OCI-LY3 (cell line): ENCODE results near the gene HSPA12A.

ENCODE experiments used
- H2AFZ ChIP-seq: fragments of 200-600, 300-600 bp; shearing (Covaris generic); 2 replicates; pipeline ENCODE4 v1.6.0; 2014; ENCODE audit warnings: antibody characterized with exemption, low read depth, low read length
- H3K27ac ChIP-seq: fragments of 200-600, 300-600 bp; sonication (generic); 2 replicates; pipeline ENCODE4 v1.5.1; 2014; ENCODE audit warnings: mild to moderate bottlenecking, low read length, moderate library complexity, mixed read lengths
- H3K27me3 ChIP-seq: fragments of 200-600, 300-600 bp; sonication (generic); 2 replicates; pipeline ENCODE4 v1.6.1; 2014; ENCODE audit warnings: low read depth, low read length, mixed read lengths
- H3K36me3 ChIP-seq: fragments of 200-600, 300-600 bp; sonication (generic); replicated peaks from 2 replicates; pipeline ENCODE3; 2014; ENCODE audit warnings: low read depth, low read length, mixed read lengths
- H3K4me1 ChIP-seq: fragments of 300-600, 200-600 bp; sonication (generic); 2 replicates; pipeline ENCODE4 v1.6.1; 2014; ENCODE audit warnings: low read length, mixed read lengths
- H3K4me2 ChIP-seq: fragments of 200-600, 300-600 bp; sonication (generic); 2 replicates; pipeline ENCODE4 v1.6.1; 2014; ENCODE audit warnings: low read length, mixed read lengths
- H3K4me3 ChIP-seq: fragments of 300-600, 200-600 bp; sonication (generic); 2 replicates; pipeline ENCODE4 v1.5.1; 2014; ENCODE audit warnings: antibody characterized with exemption, mild to moderate bottlenecking, low read length, moderate library complexity
- H3K79me2 ChIP-seq: fragments of 300-600, 200-600 bp; shearing (Covaris generic); 2 replicates; pipeline ENCODE4 v1.6.1; 2014; ENCODE audit warnings: mild to moderate bottlenecking, low read length, mixed read lengths
- H3K9ac ChIP-seq: fragments of 300-600, 200-600 bp; shearing (Covaris generic); 2 replicates; pipeline ENCODE4 v1.6.0; 2014; ENCODE audit warnings: mild to moderate bottlenecking, low read length, moderate library complexity
- H3K9me3 ChIP-seq: fragments of 200-600, 300-600 bp; shearing (Covaris generic); 2 replicates; pipeline ENCODE4 v1.6.1; 2014; ENCODE audit warnings: low read length, mixed read lengths; ENCODE audit not compliant: insufficient read depth
- H4K20me1 ChIP-seq: fragments of 200-600, 300-600 bp; sonication (generic); 2 replicates; pipeline ENCODE4 v1.6.1; 2016; ENCODE audit warnings: low read length, mixed read lengths; ENCODE audit not compliant: insufficient read depth
- EZH2phosphoT487 ChIP-seq: fragments of 200-600 bp; shearing (Covaris generic); IDR thresholded peaks from 2 replicates; pipeline ENCODE4 v1.6.1; 2018; ENCODE audit warnings: antibody characterized with exemption, mixed run types, low read depth
- TF ChIP-seq, protein P1 (sequence below): fragments of 200-600, 300-600 bp; sonication (generic); IDR thresholded peaks from 2 replicates; pipeline ENCODE4 v1.5.1; 2014; ENCODE audit warnings: antibody characterized with exemption, low read length, low read depth

The HSPA12A gene

DNA sequence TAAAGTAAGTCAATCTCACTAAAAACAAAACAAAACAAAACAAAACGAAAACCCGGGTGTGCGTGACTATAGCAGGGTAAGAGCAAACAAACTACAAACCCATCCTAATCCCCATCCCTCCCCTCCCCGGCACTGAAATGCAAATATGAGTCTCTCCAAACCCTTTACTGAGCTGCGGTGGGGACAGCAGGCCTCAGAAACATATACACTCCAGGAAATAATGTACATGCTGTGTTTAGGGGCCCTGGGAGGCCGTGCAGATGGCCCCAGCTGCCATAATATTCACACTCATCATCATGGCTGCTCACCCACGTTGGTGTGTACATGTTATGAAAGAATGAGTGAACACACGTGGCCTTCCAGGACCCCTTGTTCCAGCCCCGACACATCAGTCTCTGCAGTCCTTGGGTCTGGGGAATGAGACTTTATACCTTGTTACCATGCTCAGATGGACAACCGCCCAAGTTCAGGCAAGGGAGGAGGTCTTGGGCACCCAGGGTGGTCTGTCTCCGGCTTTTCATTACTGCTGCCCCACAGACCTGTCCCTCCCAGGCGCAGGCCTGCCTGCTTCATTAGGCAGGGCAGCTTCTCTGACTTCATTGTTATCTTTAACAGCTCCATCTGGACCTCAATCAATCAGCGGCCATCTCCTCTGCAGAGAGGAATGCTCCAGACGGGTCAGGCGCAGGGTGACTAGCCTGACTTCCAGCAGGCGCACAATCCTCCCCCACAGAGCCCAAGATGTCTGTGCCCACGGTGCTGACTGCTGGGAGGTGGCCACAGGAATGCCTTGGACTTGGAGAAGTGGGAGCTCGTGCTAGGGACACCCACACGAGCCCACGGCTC lies 20.6 kb downstream of the HSPA12A start:
- Histone ChIP-seq H3K36me3 (no peaks in the 10 kb centered on the region), H3K9me3 (no peaks in the 10 kb centered on the region), H3K27ac (no peak overlapping the region), H4K20me1 (no peaks in the 10 kb centered on the region), H2AFZ (no peak overlapping the region), H3K4me2 (no peak overlapping the region), H3K4me1 (no peaks in the 10 kb centered on the region), H3K79me2 (no peaks in the 10 kb centered on the region), H3K4me3 (no peak overlapping the region), H3K27me3 (peaks cover 10% of the 10 kb centered on the region; the same call in 1 of the 2 replicates), H3K9ac (no peak overlapping the region)
- no peak for TF ChIP-seq EZH2phosphoT487
- TF ChIP-seq, protein P1, sequence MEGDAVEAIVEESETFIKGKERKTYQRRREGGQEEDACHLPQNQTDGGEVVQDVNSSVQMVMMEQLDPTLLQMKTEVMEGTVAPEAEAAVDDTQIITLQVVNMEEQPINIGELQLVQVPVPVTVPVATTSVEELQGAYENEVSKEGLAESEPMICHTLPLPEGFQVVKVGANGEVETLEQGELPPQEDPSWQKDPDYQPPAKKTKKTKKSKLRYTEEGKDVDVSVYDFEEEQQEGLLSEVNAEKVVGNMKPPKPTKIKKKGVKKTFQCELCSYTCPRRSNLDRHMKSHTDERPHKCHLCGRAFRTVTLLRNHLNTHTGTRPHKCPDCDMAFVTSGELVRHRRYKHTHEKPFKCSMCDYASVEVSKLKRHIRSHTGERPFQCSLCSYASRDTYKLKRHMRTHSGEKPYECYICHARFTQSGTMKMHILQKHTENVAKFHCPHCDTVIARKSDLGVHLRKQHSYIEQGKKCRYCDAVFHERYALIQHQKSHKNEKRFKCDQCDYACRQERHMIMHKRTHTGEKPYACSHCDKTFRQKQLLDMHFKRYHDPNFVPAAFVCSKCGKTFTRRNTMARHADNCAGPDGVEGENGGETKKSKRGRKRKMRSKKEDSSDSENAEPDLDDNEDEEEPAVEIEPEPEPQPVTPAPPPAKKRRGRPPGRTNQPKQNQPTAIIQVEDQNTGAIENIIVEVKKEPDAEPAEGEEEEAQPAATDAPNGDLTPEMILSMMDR, result no peak

- Histone ChIP-seq H2AFZ (no peak overlapping the region), H4K20me1 (no peaks in the 10 kb centered on the region), H3K4me2 (no peak overlapping the region), H3K9me3 (no peaks in the 10 kb centered on the region), H3K9ac (no peak overlapping the region), H3K27me3 (peaks cover 10% of the 10 kb centered on the region; the same call in 1 of the 2 replicates), H3K4me3 (no peak overlapping the region), H3K36me3 (no peaks in the 10 kb centered on the region), H3K27ac (no peak overlapping the region), H3K4me1 (no peaks in the 10 kb centered on the region), H3K79me2 (no peaks in the 10 kb centered on the region)
- TF ChIP-seq EZH2phosphoT487, result no peak
- TF ChIP-seq, protein P1, result no peak
These were observed 21.5 kb downstream of the HSPA12A start for GRCh38 chr10:116720668-116721546.

GRCh38 chr10:116720241-116720643 lies 22.1 kb downstream of the HSPA12A start:
- Histone ChIP-seq H3K4me3 (no peak overlapping the region), H3K4me1 (no peaks in the 10 kb centered on the region), H4K20me1 (no peaks in the 10 kb centered on the region), H3K27me3 (peaks cover 10% of the 10 kb centered on the region; the same call in 1 of the 2 replicates), H3K4me2 (no peak overlapping the region), H3K9me3 (no peaks in the 10 kb centered on the region), H3K36me3 (no peaks in the 10 kb centered on the region), H2AFZ (no peak overlapping the region), H3K27ac (no peak overlapping the region), H3K9ac (no peak overlapping the region), H3K79me2 (no peaks in the 10 kb centered on the region)
- TF ChIP-seq, protein P1, result no peak
- TF ChIP-seq EZH2phosphoT487, result no peak

DNA sequence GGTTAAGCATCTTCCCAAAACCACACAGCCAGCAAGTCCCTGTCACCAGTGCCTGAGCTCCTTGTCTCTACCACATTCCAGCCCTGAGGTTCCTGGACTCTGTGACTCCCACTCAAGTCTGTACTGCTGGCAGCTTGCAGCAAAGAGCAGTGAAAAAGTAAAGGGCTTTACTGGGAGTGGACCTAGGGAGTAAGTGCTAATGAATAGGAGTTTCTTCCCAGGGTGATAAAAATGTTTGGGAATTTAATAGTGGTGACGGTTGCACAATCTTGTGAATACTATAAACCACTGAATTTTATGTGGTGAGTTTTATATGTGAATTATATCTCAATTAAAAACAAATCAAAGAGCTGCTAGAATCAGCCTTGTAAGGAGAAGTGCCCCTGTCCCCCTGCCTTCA lies 22.6 kb downstream of the HSPA12A start:
- Histone ChIP-seq H3K4me1 (no peaks in the 10 kb centered on the region), H3K27ac (no peak overlapping the region), H3K9ac (no peak overlapping the region), H3K36me3 (no peaks in the 10 kb centered on the region), H2AFZ (no peak overlapping the region), H3K4me2 (no peak overlapping the region), H3K4me3 (no peak overlapping the region), H3K27me3 (peaks cover 10% of the 10 kb centered on the region; the same call in 1 of the 2 replicates), H4K20me1 (no peaks in the 10 kb centered on the region), H3K9me3 (no peaks in the 10 kb centered on the region), H3K79me2 (no peaks in the 10 kb centered on the region)
- TF ChIP-seq EZH2phosphoT487, result no peak
- TF ChIP-seq, protein P1, result no peak
